ENCODE results near the gene ERBB4. TPM values are rescaled to one million over a fixed set of nuclear protein-coding genes. Genes with fewer than 3 reads are reported as not detected.

Gene ERBB4
- total RNA-seq, 1 experiment from 2014 or later = not detected

GRCh38 chr2:211928201-211928600 is 610.4 kb downstream of the ERBB4 start:
- Mint-ChIP-seq H3K27ac (ENCODE audit: low read depth, unreplicated experiment) (no peak overlapping the region), H3K4me1 (ENCODE audit: insufficient read depth, unreplicated experiment) (no peaks in the 10 kb centered on the region), H3K27me3 (ENCODE audit: insufficient read depth, unreplicated experiment) (peaks cover 50% of the 10 kb centered on the region), H3K36me3 (ENCODE audit: insufficient read depth, unreplicated experiment) (no peaks in the 10 kb centered on the region), H3K9me3 (ENCODE audit: unreplicated experiment) (no peaks in the 10 kb centered on the region), H3K4me3 (ENCODE audit: unreplicated experiment) (no peak overlapping the region)
- ChIA-PET POLR2A (interaction anchor here (0.6 kb wide), 1 partner anchor 223 kb away, joined by 3 read pairs; no protein-coding TSS in a partner anchor), CTCF (no interaction called here)
- no peak for TF ChIP-seq CTCF (IDR thresholded peaks at IDR 0.05; ENCODE audit: unreplicated experiment)
- intact Hi-C loops (cut with micrococcal nuclease) = no loop called here
- DNase-seq (ENCODE audit: unreplicated experiment) = no peak
- BruUV-seq (replicated peaks) = no TSS peak

- Mint-ChIP-seq H3K9me3 (ENCODE audit: unreplicated experiment) (no peaks in the 10 kb centered on the region), H3K36me3 (ENCODE audit: insufficient read depth, unreplicated experiment) (no peaks in the 10 kb centered on the region), H3K27ac (ENCODE audit: low read depth, unreplicated experiment) (no peak overlapping the region), H3K4me1 (ENCODE audit: insufficient read depth, unreplicated experiment) (no peaks in the 10 kb centered on the region), H3K4me3 (ENCODE audit: unreplicated experiment) (no peak overlapping the region), H3K27me3 (ENCODE audit: insufficient read depth, unreplicated experiment) (peaks cover 42% of the 10 kb centered on the region)
- DNase-seq (ENCODE audit: unreplicated experiment) = no peak
- ChIA-PET POLR2A (no interaction called here), CTCF (no interaction called here)
- no TSS peak for BruUV-seq (replicated peaks)
- intact Hi-C loops (cut with micrococcal nuclease) = no loop called here
- no peak for TF ChIP-seq CTCF (IDR thresholded peaks at IDR 0.05; ENCODE audit: unreplicated experiment)
Measured at GRCh38 chr2:211923019-211923418, 615.6 kb downstream of the ERBB4 start.

GRCh38 chr2:211903961-211904360 is 634.6 kb downstream of the ERBB4 start:
- no peak for TF ChIP-seq CTCF (IDR thresholded peaks at IDR 0.05; ENCODE audit: unreplicated experiment)
- POLR2A ChIA-PET = no interaction called here
- BruUV-seq (replicated peaks) = no TSS peak
- H3K9me3 Mint-ChIP-seq (ENCODE audit: unreplicated experiment) = no peaks in the 10 kb centered on the region
- no peak overlapping the region for H3K4me3 Mint-ChIP-seq (ENCODE audit: unreplicated experiment)
- no peaks in the 10 kb centered on the region for H3K4me1 Mint-ChIP-seq (ENCODE audit: insufficient read depth, unreplicated experiment)
- DNase-seq (ENCODE audit: unreplicated experiment) = no peak
- intact Hi-C loops (cut with micrococcal nuclease) = no loop called here
- no peak overlapping the region for H3K27ac Mint-ChIP-seq (ENCODE audit: low read depth, unreplicated experiment)
- CTCF ChIA-PET = no interaction called here
- H3K36me3 Mint-ChIP-seq (ENCODE audit: insufficient read depth, unreplicated experiment) = no peaks in the 10 kb centered on the region
- H3K27me3 Mint-ChIP-seq (ENCODE audit: insufficient read depth, unreplicated experiment) = peaks cover 87% of the 10 kb centered on the region

DNA sequence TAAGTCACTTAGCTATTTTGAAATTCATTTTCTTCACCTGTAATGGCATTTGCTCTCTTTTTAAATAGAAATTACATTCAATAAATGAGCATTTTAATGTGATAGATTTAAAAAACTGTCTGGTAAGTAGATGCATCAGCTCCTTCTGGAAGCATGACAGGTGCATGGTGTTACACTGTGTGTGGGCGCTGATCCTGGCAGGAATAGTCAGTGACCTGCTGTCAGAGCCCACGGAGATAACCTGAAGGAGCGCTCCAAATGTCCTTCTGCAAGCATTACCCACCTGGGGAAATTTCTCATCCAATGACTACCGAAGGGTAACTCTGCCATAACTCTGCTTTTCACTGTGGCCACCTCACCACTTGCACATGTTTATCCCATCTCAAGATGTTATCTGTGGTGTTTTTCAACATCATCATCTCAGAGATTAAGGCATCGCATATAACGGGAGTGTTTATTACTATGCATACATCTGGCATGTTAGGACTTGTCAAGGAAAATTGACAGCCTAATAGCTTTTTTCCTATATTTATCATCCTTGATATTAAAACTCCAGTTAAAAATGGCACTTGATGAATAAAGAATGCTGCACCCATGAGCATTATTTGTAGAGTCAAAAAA is 637.3 kb downstream of the ERBB4 start:
- intact Hi-C loops (cut with micrococcal nuclease) = no loop called here
- CTCF ChIA-PET = interaction anchor here (0.5 kb wide), 1 partner anchor 35 kb away, joined by 3 read pairs; no protein-coding TSS in a partner anchor
- Mint-ChIP-seq H3K4me3 (ENCODE audit: unreplicated experiment) (no peak overlapping the region), H3K9me3 (ENCODE audit: unreplicated experiment) (no peaks in the 10 kb centered on the region), H3K27ac (ENCODE audit: low read depth, unreplicated experiment) (no peak overlapping the region), H3K36me3 (ENCODE audit: insufficient read depth, unreplicated experiment) (no peaks in the 10 kb centered on the region), H3K27me3 (ENCODE audit: insufficient read depth, unreplicated experiment) (peaks cover 66% of the 10 kb centered on the region), H3K4me1 (ENCODE audit: insufficient read depth, unreplicated experiment) (no peaks in the 10 kb centered on the region)
- TF ChIP-seq CTCF (IDR thresholded peaks at IDR 0.05; ENCODE audit: unreplicated experiment) = no peak
- POLR2A ChIA-PET = no interaction called here
- DNase-seq (ENCODE audit: unreplicated experiment) = no peak
- BruUV-seq (replicated peaks) = no TSS peak
